Superior temporal gyrus (tissue), 1 donor: ENCODE measurements around the gene FILIP1.
A peak's percentile ranks its signal among the peaks of the same experiment; 100 is the strongest.

Source experiments
- DNase-seq: peaks from one replicate; pipeline ENCODE4 v3.0.0-alpha.2; 2016; ENCODE audit errors: extremely low spot score

The FILIP1 gene

GRCh38 chr6:75296811-75297779 lies 196.5 kb downstream of the FILIP1 start:
- DNase-seq = peak; percentile 93

GRCh38 chr6:75292555-75292954 lies 201.0 kb downstream of the FILIP1 start:
- no peak for DNase-seq

GRCh38 chr6:75291744-75292143 lies 201.9 kb downstream of the FILIP1 start:
- no peak for DNase-seq

GRCh38 chr6:75291331-75291730 lies 202.3 kb downstream of the FILIP1 start:
- peak; percentile 52 for DNase-seq

DNA sequence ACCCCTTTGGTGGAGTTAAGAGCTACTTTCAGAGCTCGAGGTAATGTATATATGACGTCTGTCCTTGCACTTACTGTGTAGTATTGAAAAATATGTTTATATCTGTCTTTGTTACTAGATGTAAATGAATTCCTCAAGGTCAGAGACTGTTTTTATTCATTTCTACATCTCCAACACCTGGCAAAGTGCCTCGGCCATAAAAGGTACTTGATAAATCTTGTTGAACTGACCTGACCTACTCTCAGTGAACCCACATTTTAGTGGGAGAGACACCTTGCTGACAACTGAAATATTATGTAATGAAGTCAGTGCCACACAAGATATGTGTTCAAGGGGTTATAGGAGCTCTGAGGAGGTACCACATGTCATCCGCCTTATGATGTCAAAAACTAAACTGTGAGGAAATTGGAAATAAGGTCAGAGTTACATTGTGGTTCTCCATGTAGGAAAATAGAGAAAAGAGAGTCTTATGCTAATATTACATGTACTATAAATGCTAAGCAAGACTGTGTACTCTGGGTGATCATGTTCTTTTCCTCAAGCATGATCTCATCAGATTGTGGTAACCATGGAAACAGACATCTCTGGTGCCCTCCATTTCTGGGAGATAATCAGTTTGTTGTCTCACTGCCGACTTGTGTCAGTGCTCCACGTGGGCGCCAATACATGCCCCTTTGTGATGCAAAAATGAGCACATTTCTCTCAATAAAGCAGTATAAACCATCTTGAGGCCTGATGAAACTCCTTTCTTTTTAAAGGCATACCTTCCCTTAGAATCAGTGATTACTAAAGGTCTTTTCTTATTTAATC lies 203.3 kb downstream of the FILIP1 start:
- DNase-seq = peak; percentile 94

DNA sequence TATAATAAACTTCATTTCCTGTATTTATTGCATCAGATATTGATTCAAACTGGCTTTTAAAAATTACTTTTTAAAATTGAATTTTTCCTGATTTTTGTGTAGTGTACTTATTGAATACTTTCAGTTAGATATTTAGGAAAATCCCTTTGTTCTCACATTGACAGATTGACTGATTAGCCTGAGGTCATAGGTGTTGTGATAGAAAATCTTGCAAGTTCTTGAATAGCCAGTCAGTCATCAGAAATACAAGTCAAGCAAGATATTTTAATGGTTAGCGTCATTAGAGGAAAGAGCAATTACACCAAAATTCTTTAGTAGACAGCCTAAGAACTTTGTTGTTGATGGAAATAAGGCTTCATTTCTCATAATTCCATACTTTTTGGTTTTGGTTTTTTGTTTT lies 205.6 kb downstream of the FILIP1 start:
- DNase-seq = no peak

- no peak for DNase-seq
Measured at GRCh38 chr6:75287424-75287823, 206.2 kb downstream of the FILIP1 start.

GRCh38 chr6:75286955-75287354 lies 206.6 kb downstream of the FILIP1 start:
- no peak for DNase-seq

GRCh38 chr6:75285283-75285639 lies 208.3 kb downstream of the FILIP1 start:
- no peak for DNase-seq

DNA sequence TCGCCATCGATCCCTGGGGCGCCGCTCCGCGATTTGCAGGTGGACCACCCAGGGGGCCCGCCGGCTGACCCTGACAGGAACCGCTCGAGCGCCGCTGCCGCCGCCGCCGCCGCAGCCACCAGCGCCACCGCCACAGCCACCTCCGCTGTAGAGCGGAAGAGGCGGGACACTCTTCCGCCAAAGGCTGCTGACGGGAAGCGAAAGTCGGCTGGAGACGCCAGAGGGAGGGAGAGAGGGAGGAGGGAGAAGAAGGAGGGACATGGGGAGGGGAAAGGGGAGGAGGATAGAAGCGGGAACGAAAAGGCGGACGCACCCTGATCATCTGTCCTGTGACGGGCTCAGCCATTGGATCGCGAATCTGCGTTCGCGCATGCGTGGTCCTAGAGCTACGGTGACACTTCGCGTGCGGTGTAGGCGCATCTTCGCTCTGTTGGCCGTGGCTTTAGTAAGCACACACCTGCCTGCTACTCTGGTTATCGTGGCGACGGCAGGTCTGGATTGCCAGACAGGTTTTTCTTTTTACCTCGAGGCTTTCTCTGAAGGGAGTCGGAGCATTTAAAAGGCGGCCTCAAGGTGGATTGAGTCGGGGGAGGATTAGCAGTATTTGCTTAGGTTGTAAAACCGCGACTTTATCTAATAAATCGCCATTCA lies 208.8 kb downstream of the FILIP1 start, which contains the start of gene TMEM30A:
TMEM30A (minus strand) TSS at position 161 of the 651 bp plus-strand sequence; CDS start at position 7, 154 bp downstream.
- DNase-seq = peak; percentile 99

DNA sequence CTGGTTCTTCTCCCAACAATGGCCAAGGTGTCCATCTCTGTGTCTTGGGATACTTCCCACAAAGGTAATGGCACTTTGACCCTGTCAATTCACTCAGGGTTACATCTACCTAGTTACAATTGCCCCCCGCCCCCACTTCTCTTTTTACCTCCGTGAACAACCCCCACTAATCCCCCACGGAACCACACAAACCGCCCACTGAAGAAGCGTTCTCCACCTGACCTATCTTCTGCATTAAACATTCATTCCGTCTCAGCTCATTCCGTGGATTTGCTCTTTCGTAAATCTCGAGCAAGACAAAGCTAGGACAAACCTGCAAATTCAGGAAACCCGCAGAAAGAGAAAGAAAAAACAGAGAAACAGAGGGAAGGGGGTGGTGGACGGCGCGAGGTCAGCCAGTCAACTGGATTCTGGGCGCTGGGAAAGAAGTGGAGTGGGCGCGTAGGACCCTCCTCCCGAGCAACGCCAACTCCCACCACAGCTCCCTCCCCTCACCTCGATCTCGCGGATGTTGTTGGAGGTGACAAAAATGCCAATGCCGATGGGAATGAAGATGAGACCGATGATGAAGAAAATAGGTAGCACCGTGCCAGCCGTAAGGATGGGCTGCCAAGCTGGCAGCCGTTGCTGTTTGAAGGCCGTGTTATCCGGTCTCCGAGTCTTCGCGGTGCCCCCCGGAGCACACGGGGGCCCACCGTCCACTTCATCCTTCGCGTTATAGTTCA lies 209.5 kb downstream of the FILIP1 start:
- DNase-seq = no peak

DNA sequence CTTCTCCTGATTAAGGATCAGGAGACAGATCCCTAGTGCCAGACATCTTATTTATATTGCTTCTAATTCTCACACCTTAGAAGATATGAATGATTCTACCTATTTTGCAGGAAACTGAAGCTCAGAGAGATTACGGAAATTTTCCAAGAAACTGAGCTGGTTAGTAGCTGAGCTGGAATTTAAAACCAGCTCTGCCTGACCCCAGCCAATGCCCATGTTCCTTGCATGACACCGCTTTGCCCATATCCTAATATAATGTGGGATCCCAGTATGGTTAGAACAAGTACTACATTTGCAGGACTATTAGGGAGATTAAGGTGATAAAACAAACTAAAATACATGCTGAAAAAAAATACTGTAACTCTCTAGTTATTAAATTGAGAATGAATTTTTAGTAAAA lies 210.9 kb downstream of the FILIP1 start:
- no peak for DNase-seq

DNA sequence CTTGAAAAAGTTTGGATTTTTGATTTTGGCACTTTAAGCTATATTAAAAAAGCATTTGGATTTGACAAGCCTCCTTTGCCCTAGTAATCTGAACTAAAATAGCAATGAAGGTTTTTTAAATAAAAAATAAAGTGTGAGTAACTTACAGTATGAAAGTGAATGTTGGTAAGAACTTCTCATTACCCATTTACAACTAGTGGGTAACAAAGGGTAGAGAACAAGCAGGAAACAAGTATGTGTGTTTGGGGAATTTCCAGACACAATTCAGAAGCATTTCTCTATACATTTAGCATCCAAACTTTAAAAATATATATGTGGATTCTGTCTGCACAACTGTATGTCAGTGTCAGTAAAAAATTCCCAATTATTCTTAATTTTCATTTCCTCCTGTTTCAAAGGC lies 211.9 kb downstream of the FILIP1 start:
- DNase-seq = no peak

- DNase-seq = no peak
Measured at GRCh38 chr6:75280131-75280855, 213.3 kb downstream of the FILIP1 start.

DNA sequence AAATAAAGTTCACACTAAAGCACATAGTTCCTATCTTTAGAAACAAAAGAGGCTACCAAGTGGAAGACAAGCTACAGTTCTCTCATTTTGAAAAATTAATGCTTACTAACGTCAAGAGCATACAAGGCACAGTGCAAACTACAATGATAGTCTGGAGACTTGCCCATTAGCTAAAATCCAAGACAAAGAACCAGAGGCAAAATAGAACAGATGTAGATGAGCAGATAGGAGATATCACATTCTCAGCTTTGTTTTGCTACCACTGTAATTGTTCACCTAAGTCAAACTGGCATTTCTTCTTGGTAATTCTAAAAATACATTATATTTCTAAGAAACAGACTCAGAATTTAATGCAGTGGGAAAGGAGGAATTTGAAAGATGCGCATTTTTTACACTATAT lies 214.2 kb downstream of the FILIP1 start:
- no peak for DNase-seq

GRCh38 chr6:75278474-75279077 lies 215.0 kb downstream of the FILIP1 start:
- no peak for DNase-seq

GRCh38 chr6:75275067-75275466 lies 218.5 kb downstream of the FILIP1 start:
- DNase-seq = no peak

GRCh38 chr6:75273009-75273408 lies 220.6 kb downstream of the FILIP1 start:
- DNase-seq = no peak

GRCh38 chr6:75272145-75272840 lies 221.3 kb downstream of the FILIP1 start:
- DNase-seq = no peak

DNA sequence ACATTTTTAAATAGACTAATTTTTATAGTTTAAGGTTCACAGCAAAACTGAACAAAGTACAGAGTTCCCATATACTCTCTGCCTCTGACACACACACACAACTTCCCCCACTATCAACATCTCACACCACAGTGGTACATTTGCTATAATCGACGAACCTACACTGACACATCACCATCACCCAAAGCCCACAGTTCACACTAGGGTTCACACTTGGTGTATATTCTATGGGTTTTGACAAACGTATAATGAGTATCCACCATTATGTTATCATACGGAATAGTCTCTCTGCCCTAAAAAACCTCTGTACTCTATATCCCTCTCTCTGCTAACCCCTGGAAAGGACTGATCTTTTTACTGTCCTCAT lies 224.6 kb downstream of the FILIP1 start:
- DNase-seq = no peak
